Endodermal cell (in vitro differentiated cells): ENCODE results near the gene ASPSCR1. TPM values are rescaled to one million over a fixed set of nuclear protein-coding genes. Genes with fewer than 3 reads are reported as not detected.

Experiments
- DNase-seq: peaks from one replicate; pipeline ENCODE4 v3.0.0-alpha.2; 2017
- H3K27ac ChIP-seq: 2 replicates; pipeline ENCODE4 v1.5.1; 2013; ENCODE audit warnings: mild to moderate bottlenecking, low read depth, low read length, moderate library complexity
- H3K27me3 ChIP-seq: 2 replicates; pipeline ENCODE4 v1.6.1; 2013; ENCODE audit warnings: mild to moderate bottlenecking, low read length, moderate library complexity; ENCODE audit not compliant: insufficient read depth, control insufficient read depth, poor library complexity, severe bottlenecking
- H3K36me3 ChIP-seq: 2 replicates; pipeline ENCODE4 v1.7.0; 2013; ENCODE audit warnings: mild to moderate bottlenecking, low read length, moderate library complexity; ENCODE audit not compliant: control insufficient read depth, insufficient read depth
- H3K4me1 ChIP-seq: one replicate; pipeline ENCODE4 v1.7.0; 2013; ENCODE audit warnings: low read length; ENCODE audit not compliant: control insufficient read depth, insufficient read depth
- H3K4me3 ChIP-seq: 2 replicates; pipeline ENCODE4 v1.5.1; 2013; ENCODE audit warnings: mild to moderate bottlenecking, low read length, moderate library complexity
- H3K9ac ChIP-seq: 2 replicates; pipeline ENCODE4 v1.6.1; 2013; ENCODE audit warnings: mild to moderate bottlenecking, low read length, moderate library complexity; ENCODE audit not compliant: poor library complexity, severe bottlenecking; ENCODE audit errors: extremely low read depth
- H3K9me3 ChIP-seq: 2 replicates; pipeline ENCODE4 v1.6.1; 2013; ENCODE audit warnings: mild to moderate bottlenecking, low read length, moderate library complexity; ENCODE audit not compliant: control insufficient read depth
- H3K27ac Mint-ChIP-seq: 2 replicates; pipeline ENCODE4 v1.8.0; 2020; ENCODE audit warnings: mixed read lengths
- H3K27me3 Mint-ChIP-seq: 2 replicates; pipeline ENCODE4 v1.8.0; 2021; ENCODE audit warnings: mild to moderate bottlenecking, mixed read lengths; ENCODE audit not compliant: insufficient read depth
- H3K36me3 Mint-ChIP-seq: 2 replicates; pipeline ENCODE4 v1.8.0; 2020; ENCODE audit warnings: low read depth, mixed read lengths
- H3K4me1 Mint-ChIP-seq: 2 replicates; pipeline ENCODE4 v1.8.0; 2020; ENCODE audit warnings: mixed read lengths
- H3K4me3 Mint-ChIP-seq: 2 replicates; pipeline ENCODE4 v1.8.0; 2020; ENCODE audit warnings: mild to moderate bottlenecking, moderate library complexity, mixed read lengths
- H3K9me3 Mint-ChIP-seq: 2 replicates; pipeline ENCODE4 v1.8.0; 2020; ENCODE audit warnings: mild to moderate bottlenecking, mixed read lengths
- WGBS, 2 experiments: methylation state at CpG; one replicate each; pipeline versions ENCODE4 v1.1.5 to v1.1.7; 2013; ENCODE audit warnings: missing lambda C conversion rate in 2 of 2, mixed read lengths in 1 of 2; ENCODE audit not compliant: insufficient coverage in 1 of 2, insufficient read length in 1 of 2; 5-methylcytosine and 5-hydroxymethylcytosine counted together
- total RNA-seq, 2 donors: library from RNA; stranded (reverse); fragmentation: NEBNext Ultra II Directional in 1 of 2; extraction: Animal tissue kit (Norgen Biotek cat#: 25700) in 1 of 2; gene quantifications; 2 replicates in 1 of 2; 3 replicates in 1 of 2; pipeline ENCODE4 v1.2.1, GENCODE V29; 2021
- TF ChIP-seq, protein P1 (sequence below): fragments of 200-600 bp; sonication (generic); conservative IDR thresholded peaks from 2 replicates; pipeline ENCODE4 v1.5.0; 2021; ENCODE audit warnings: antibody characterized with exemption, mild to moderate bottlenecking

The ASPSCR1 gene
- total RNA-seq, 2 donors from 2014 or later: 50.8 to 65.4 TPM

DNA sequence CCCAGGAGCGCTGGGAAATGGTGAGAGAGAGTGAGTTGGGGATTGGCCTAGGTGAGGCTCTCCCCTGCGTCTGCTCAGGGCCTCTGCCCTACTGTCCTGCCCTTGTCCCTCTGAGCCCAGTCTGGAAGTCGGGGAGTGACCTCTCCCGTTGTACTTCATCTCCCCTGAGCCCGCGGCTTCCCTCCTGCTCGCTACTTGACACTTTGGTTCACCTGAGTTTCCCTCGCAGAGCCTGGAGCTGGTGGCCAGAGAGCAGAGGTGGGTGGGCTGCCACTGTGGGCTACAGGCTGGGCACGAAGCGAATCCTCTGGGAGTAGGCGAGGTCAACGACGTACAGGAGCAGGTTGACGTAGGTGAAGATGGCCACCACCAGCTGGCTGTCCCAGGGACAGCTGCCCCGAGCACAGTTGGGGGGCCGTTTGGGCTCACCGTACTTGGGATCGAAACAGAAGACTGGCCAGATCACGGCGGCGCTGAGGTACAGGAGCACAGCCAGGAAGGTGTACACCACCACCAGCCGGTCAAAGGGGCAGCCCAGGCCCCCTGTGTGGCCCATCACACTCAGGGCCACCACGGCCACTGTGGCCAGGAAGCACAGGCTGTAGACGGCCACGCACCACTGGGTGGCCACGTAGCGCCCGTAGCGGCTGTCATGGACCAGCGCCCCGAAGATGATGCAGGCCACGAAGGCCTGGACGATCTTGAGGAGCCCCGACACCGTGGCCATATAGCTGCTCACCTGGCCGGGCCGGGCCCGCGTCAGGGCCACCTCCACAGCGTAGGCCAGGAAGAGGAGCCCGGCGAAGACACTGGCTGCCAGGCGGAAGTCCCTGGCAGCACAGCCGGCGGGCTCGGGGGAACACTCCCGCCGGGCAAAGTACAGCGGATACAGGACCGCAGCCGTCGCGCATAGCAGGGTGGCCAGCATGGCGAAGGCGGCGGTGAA lies 36.6 kb upstream of the ASPSCR1 start:
- 93 to 94% methylated on average over 44 to 56 of the region's 56 CpGs for WGBS, 2 experiments
- no peaks in the 10 kb centered on the region for H3K4me1 ChIP-seq
- no peaks in the 10 kb centered on the region for H3K9me3 ChIP-seq
- Mint-ChIP-seq H3K36me3 (no peaks in the 10 kb centered on the region), H3K4me3 (no peak overlapping the region), H3K4me1 (no peaks in the 10 kb centered on the region), H3K27me3 (peaks cover 27% of the 10 kb centered on the region), H3K9me3 (no peaks in the 10 kb centered on the region), H3K27ac (no peak overlapping the region)
- H3K27me3 ChIP-seq: no peaks in the 10 kb centered on the region
- H3K27ac ChIP-seq: no peak overlapping the region
- H3K4me3 ChIP-seq: no peak overlapping the region
- TF ChIP-seq, protein P1, sequence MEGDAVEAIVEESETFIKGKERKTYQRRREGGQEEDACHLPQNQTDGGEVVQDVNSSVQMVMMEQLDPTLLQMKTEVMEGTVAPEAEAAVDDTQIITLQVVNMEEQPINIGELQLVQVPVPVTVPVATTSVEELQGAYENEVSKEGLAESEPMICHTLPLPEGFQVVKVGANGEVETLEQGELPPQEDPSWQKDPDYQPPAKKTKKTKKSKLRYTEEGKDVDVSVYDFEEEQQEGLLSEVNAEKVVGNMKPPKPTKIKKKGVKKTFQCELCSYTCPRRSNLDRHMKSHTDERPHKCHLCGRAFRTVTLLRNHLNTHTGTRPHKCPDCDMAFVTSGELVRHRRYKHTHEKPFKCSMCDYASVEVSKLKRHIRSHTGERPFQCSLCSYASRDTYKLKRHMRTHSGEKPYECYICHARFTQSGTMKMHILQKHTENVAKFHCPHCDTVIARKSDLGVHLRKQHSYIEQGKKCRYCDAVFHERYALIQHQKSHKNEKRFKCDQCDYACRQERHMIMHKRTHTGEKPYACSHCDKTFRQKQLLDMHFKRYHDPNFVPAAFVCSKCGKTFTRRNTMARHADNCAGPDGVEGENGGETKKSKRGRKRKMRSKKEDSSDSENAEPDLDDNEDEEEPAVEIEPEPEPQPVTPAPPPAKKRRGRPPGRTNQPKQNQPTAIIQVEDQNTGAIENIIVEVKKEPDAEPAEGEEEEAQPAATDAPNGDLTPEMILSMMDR: no peak
- no peaks in the 10 kb centered on the region for H3K36me3 ChIP-seq
- H3K9ac ChIP-seq: no peak overlapping the region
- no peak for DNase-seq

DNA sequence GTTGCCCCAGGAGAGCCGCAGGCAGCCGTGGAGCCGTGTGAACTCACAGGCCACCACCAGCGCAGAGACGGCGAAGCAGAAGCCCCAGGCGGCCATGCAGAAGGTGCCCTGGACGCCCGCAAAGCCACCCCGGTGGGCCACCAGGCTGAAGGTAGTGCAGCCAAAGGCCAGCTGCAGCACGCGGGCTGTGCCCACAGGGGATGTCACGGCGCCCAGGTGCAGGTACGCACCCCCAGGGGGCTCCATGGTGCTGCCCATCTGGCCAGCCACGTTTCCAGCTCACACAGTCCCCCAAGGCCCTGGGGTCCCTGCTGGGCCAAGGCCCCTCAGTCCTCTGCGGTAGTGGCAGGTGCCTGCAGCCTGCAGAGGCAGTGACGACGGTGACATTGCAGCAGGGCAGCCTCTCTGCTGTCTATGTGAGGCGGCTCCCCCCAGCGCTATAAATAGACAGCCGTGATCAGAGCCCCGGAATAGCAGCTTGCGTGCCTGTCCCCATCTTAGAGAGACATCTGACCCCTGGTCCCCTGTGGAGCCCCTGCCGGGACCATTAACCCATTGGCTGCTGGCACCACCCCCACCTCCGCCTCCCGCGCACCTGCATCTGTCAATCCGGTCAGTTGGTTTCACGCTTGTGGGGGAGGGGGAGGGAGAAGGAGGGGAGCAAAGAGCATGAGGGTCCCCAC lies 35.8 kb upstream of the ASPSCR1 start:
- Histone ChIP-seq H3K27me3 (no peaks in the 10 kb centered on the region), H3K9ac (no peak overlapping the region), H3K4me3 (no peak overlapping the region), H3K36me3 (no peaks in the 10 kb centered on the region), H3K4me1 (no peaks in the 10 kb centered on the region), H3K9me3 (no peaks in the 10 kb centered on the region), H3K27ac (no peak overlapping the region)
- Mint-ChIP-seq H3K4me3 (no peak overlapping the region), H3K36me3 (no peaks in the 10 kb centered on the region), H3K9me3 (no peaks in the 10 kb centered on the region), H3K27me3 (peaks cover 27% of the 10 kb centered on the region), H3K27ac (no peak overlapping the region), H3K4me1 (no peaks in the 10 kb centered on the region)
- TF ChIP-seq, protein P1: no peak
- WGBS, 2 experiments: 63 to 67% methylated on average over 18 to 30 of the region's 30 CpGs
- DNase-seq: peak; percentile 72

DNA sequence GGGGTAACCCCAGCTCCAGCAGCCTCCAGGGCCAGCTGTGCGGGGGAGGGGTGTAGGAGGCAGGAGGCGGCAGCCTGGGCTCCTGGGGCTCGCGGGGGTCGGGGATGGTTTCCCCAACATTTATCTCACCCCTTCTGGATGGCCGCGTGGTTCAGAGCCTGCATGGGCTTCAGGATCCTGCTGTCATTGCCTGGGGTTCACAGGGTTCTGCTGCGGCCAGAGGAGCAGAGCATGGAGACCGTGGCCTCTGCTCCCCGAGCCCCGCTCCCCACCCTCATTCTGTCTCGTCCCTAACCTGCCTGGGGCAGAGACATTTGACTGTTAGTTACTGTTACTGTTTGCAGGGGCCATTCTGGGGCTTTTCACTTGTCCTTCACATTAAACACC lies 35.3 kb upstream of the ASPSCR1 start:
- H3K4me1 Mint-ChIP-seq: no peaks in the 10 kb centered on the region
- peaks cover 29% of the 10 kb centered on the region for H3K27me3 Mint-ChIP-seq
- no peak overlapping the region for H3K4me3 Mint-ChIP-seq
- DNase-seq: no peak
- TF ChIP-seq, protein P1: no peak
- Histone ChIP-seq H3K4me1 (no peaks in the 10 kb centered on the region), H3K36me3 (no peaks in the 10 kb centered on the region), H3K9me3 (no peaks in the 10 kb centered on the region), H3K27ac (no peak overlapping the region), H3K4me3 (no peak overlapping the region), H3K9ac (no peak overlapping the region), H3K27me3 (no peaks in the 10 kb centered on the region)
- H3K36me3 Mint-ChIP-seq: no peaks in the 10 kb centered on the region
- no peak overlapping the region for H3K27ac Mint-ChIP-seq
- WGBS, 2 experiments: 51 to 74% methylated on average over 5 to 11 of the region's 12 CpGs
- no peaks in the 10 kb centered on the region for H3K9me3 Mint-ChIP-seq
